Kidney tubule cell (primary cell): ENCODE results near the gene CDC6.
"Not testable (repeated sequence)": the region's sequence is repeated elsewhere in the genome, so short reads cannot be mapped to it uniquely, and the experiment has no call there.

Experiments
- DNase-seq: peaks from one replicate; pipeline ENCODE4 v3.0.0-alpha.2; 2018; ENCODE audit warnings: low spot score

Gene CDC6

GRCh38 chr17:40287159-40287493 lies 553 bp upstream of the CDC6 start:
- no peak for DNase-seq

GRCh38 chr17:40290629-40291280 lies 3.1 kb downstream of the CDC6 start:
- peak; percentile 81 for DNase-seq

GRCh38 chr17:40291281-40291664 lies 3.6 kb downstream of the CDC6 start:
- no peak for DNase-seq

- no peak for DNase-seq
Observed at GRCh38 chr17:40293363-40293762, 5.7 kb downstream of the CDC6 start.

- DNase-seq: no peak
Observed at GRCh38 chr17:40295488-40296436, 8.1 kb downstream of the CDC6 start.

- DNase-seq: no peak
Observed at GRCh38 chr17:40297511-40297910, 9.8 kb downstream of the CDC6 start.

GRCh38 chr17:40298726-40299125 lies 11.0 kb downstream of the CDC6 start:
- no peak for DNase-seq

- not testable (repeated sequence) for DNase-seq
Observed at GRCh38 chr17:40299159-40299757, 11.6 kb downstream of the CDC6 start.

- peak; percentile 30 for DNase-seq
Observed at GRCh38 chr17:40301315-40301714, 13.6 kb downstream of the CDC6 start.

GRCh38 chr17:40303009-40303657 lies 15.5 kb downstream of the CDC6 start:
- peak; percentile 62 for DNase-seq

- peak; percentile 20 for DNase-seq
Observed at GRCh38 chr17:40303708-40304551, 16.3 kb downstream of the CDC6 start.

GRCh38 chr17:40304552-40304863 lies 16.8 kb downstream of the CDC6 start:
- peak; percentile 87 for DNase-seq

- DNase-seq: not testable (repeated sequence)
Observed at GRCh38 chr17:40304866-40305265, 17.2 kb downstream of the CDC6 start.

- DNase-seq: no peak
Observed at GRCh38 chr17:40306395-40306794, 18.7 kb downstream of the CDC6 start.

- no peak for DNase-seq
Observed at GRCh38 chr17:40307001-40307730, 19.5 kb downstream of the CDC6 start.

- no peak for DNase-seq
Observed at GRCh38 chr17:40307740-40308239, 20.1 kb downstream of the CDC6 start.

GRCh38 chr17:40309031-40309948 lies 21.6 kb downstream of the CDC6 start, which contains the start of gene RARA:
Gene RARA (plus strand): TSS chr17:40309180. CDS start chr17:40331219, 22,039 bp downstream.
- DNase-seq: peak; percentile 32

GRCh38 chr17:40309949-40310510 lies 22.4 kb downstream of the CDC6 start:
- no peak for DNase-seq

GRCh38 chr17:40310882-40311391 lies 23.3 kb downstream of the CDC6 start:
- DNase-seq: peak; percentile 39
